ENCODE results near the gene ZNF343. TPM values are rescaled to one million over a fixed set of nuclear protein-coding genes. Genes with fewer than 3 reads are reported as not detected.

ZNF343 gene
- total RNA-seq, 3 donors from 2014 or later (not counting 1 experiment from before 2014, with no cell fraction given) = 8.1 to 12.3 (median 8.6) TPM

- Histone ChIP-seq H3K36me3 (ENCODE audit: control insufficient read depth, insufficient read depth, low read length) (no peaks in the 10 kb centered on the region), H3K27ac (ENCODE audit: low read length) (no peak overlapping the region), H3K4me3 (ENCODE audit: low read length) (no peak overlapping the region), H3K27me3 (ENCODE audit: control insufficient read depth, insufficient read depth, low read length) (no peaks in the 10 kb centered on the region), H3K9me3 (ENCODE audit: control insufficient read depth, insufficient read depth, low read length) (no peaks in the 10 kb centered on the region), H3K4me1 (ENCODE audit: control insufficient read depth, insufficient read depth, low read length) (peaks cover 14% of the 10 kb centered on the region)
- 94% methylated on average over 3 of the region's 3 CpGs for WGBS (ENCODE audit: insufficient coverage)
- peak overlapping the region; percentile 21 for H3K4me3 Mint-ChIP-seq
- intact Hi-C loops (cut with micrococcal nuclease) = loop anchor here (1.0 to 5.0 kb wide), 2 partner anchors 39 to 153 kb away; partner anchors contain the start of genes IDH3B and SNRPB
- no peak for TF ChIP-seq CTCF (IDR thresholded peaks at IDR 0.05)
- DNase-seq = no peak
- no peak for ATAC-seq
- no peaks in the 10 kb centered on the region for H3K36me3 Mint-ChIP-seq
- peaks cover 17 to 18% of the 10 kb centered on the region in 2 donors for H3K4me1 Mint-ChIP-seq
- peaks cover 10 to 31% of the 10 kb centered on the region in 2 donors for H3K27me3 Mint-ChIP-seq (ENCODE audit: low read depth in 2 of 2)
- H3K27ac Mint-ChIP-seq = no peak overlapping the region
- no peaks in the 10 kb centered on the region for H3K9me3 Mint-ChIP-seq
These were observed 1.1 kb upstream of the ZNF343 start for GRCh38 chr20:2509794-2510193.

- H3K9me3 Mint-ChIP-seq = no peaks in the 10 kb centered on the region
- H3K4me1 Mint-ChIP-seq = peaks cover 18 to 20% of the 10 kb centered on the region in 2 donors
- Histone ChIP-seq H3K9me3 (ENCODE audit: control insufficient read depth, insufficient read depth, low read length) (no peaks in the 10 kb centered on the region), H3K4me1 (ENCODE audit: control insufficient read depth, insufficient read depth, low read length) (peaks cover 14% of the 10 kb centered on the region), H3K27ac (ENCODE audit: low read length) (peak overlapping the region; percentile 70), H3K36me3 (ENCODE audit: control insufficient read depth, insufficient read depth, low read length) (no peaks in the 10 kb centered on the region), H3K27me3 (ENCODE audit: control insufficient read depth, insufficient read depth, low read length) (no peaks in the 10 kb centered on the region), H3K4me3 (ENCODE audit: low read length) (peak overlapping the region; percentile 66)
- DNase-seq (no peak), ATAC-seq (no peak)
- H3K4me3 Mint-ChIP-seq = peak overlapping the region; percentile 100
- no peak for TF ChIP-seq CTCF (IDR thresholded peaks at IDR 0.05)
- H3K27ac Mint-ChIP-seq = peak overlapping the region; percentile 88 to 89
- intact Hi-C loops (cut with micrococcal nuclease) = loop anchor here (1.0 to 5.0 kb wide), 2 partner anchors 39 to 153 kb away; partner anchors contain the start of genes IDH3B and SNRPB
- H3K36me3 Mint-ChIP-seq = no peaks in the 10 kb centered on the region
- WGBS (ENCODE audit: insufficient coverage) = 88% methylated on average over 8 of the region's 9 CpGs
- peaks cover 8 to 31% of the 10 kb centered on the region in 2 donors for H3K27me3 Mint-ChIP-seq (ENCODE audit: low read depth in 2 of 2)
These were observed 710 bp upstream of the ZNF343 start for GRCh38 chr20:2509468-2509781.

- Histone ChIP-seq H3K27me3 (ENCODE audit: control insufficient read depth, insufficient read depth, low read length) (no peaks in the 10 kb centered on the region), H3K36me3 (ENCODE audit: control insufficient read depth, insufficient read depth, low read length) (no peaks in the 10 kb centered on the region), H3K4me3 (ENCODE audit: low read length) (peak overlapping the region; percentile 66), H3K9me3 (ENCODE audit: control insufficient read depth, insufficient read depth, low read length) (no peaks in the 10 kb centered on the region), H3K4me1 (ENCODE audit: control insufficient read depth, insufficient read depth, low read length) (peaks cover 14% of the 10 kb centered on the region), H3K27ac (ENCODE audit: low read length) (peak overlapping the region; percentile 70)
- intact Hi-C loops (cut with micrococcal nuclease) = loop anchor here (5.0 kb wide), 1 partner anchor 154 kb away; the partner anchor contains the start of gene IDH3B
- TF ChIP-seq CTCF (IDR thresholded peaks at IDR 0.05) = no peak
- ATAC-seq (peak in 1 of 3 donors; percentile 4), DNase-seq (no peak)
- H3K9me3 Mint-ChIP-seq = no peaks in the 10 kb centered on the region
- peak overlapping the region; percentile 100 for H3K4me3 Mint-ChIP-seq
- peaks cover 18 to 20% of the 10 kb centered on the region in 2 donors for H3K4me1 Mint-ChIP-seq
- 30% methylated on average over 22 of the region's 22 CpGs for WGBS (ENCODE audit: insufficient coverage)
- peaks cover 4 to 21% of the 10 kb centered on the region in 2 donors for H3K27me3 Mint-ChIP-seq (ENCODE audit: low read depth in 2 of 2)
- H3K36me3 Mint-ChIP-seq = no peaks in the 10 kb centered on the region
- peak overlapping the region; percentile 88 to 89 for H3K27ac Mint-ChIP-seq
These were observed 662 bp downstream of the ZNF343 start for GRCh38 chr20:2507875-2508630.

Data from natural killer cell (primary cell).